T-helper 2 cell treated with Interferon-gamma antibody and Interleukin-4, amounts not matched to agents 100 ng/mL and 5 ng/mL, for 36 hours (primary cell): ENCODE data around the gene DDX24. TPM values are rescaled to one million over a fixed set of nuclear protein-coding genes. Genes with fewer than 3 reads are reported as not detected.

Experiments used
- intact Hi-C: fragments of 100-400 bp; cut with micrococcal nuclease; formaldehyde crosslinking; loops from one replicate; pipeline ENCODE4 v1.15.1; 2023
- total RNA-seq: library from RNA; stranded (reverse); gene quantifications from 2 replicates; pipeline ENCODE4 v1.2.3, GENCODE V29; 2022

Gene DDX24
- total RNA-seq, 1 donor from 2014 or later, result 192 TPM

DNA sequence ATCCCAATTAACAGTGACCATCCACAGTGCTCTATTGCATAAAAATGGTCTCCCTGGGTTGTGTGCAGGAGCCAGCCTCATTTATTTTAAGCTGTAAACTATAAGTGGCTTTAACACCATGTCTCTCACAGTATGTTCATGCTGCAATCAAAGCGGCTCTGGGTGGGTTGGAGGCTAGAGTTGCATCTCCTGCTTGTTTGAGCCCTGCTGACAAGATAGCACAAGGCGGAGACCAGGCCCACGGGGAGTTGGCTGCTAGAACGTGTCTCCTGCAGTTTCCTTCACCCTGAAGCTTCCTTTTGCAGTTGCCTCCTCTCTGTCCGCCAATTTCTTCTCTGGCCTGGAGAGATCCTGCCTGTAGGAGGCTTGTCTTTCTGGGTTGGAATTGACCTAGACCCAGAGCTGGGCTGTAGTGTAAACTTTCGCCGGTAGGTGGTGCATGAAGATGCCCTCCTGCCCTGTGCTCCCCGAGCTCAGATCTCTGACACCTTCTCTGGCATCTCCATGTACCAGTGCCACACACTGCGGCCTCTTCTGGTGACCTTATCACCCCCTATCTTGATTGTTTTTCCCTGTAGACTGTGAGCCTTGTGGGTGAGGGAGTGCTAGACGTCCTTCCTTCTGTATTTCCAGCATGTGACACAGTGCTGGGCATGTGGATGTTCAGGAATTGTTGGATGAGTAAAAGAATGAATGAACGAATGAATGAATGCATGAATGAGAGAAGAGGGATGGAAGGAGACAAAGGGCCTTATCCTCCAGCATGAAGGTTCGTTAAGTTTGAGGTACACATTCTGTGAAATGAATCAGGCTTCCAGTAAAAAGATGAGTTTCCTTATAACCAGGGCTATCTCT is 44.5 kb downstream of the DDX24 start:
- intact Hi-C loops, result loop anchor here (1.0 to 2.0 kb wide), 3 partner anchors 92 to 144 kb away; partner anchors contain the start of gene IFI27L2

DNA sequence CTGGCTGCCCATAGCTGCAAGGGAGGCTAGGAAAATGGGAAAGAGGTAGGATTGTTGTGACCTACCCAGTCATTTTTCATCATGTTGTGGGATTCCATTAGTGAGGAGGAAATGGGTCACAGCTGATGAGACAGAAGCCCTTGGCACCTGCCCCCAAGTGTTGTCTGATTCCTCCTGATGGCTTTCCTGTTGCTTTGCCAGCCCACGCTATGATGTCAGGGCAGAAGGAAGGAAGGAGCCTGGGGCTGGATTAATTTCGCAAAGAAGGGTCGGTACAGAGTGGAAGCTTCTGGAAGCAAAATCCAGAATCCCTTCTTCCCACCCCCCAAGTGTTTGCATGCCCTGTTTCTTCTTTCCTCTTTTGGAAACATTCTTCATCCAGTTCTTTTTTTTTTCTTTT is 46.1 kb downstream of the DDX24 start:
- intact Hi-C loops, result no loop called here

- intact Hi-C loops, result no loop called here
These were observed 49.1 kb downstream of the DDX24 start for GRCh38 chr14:94031883-94032279.

DNA sequence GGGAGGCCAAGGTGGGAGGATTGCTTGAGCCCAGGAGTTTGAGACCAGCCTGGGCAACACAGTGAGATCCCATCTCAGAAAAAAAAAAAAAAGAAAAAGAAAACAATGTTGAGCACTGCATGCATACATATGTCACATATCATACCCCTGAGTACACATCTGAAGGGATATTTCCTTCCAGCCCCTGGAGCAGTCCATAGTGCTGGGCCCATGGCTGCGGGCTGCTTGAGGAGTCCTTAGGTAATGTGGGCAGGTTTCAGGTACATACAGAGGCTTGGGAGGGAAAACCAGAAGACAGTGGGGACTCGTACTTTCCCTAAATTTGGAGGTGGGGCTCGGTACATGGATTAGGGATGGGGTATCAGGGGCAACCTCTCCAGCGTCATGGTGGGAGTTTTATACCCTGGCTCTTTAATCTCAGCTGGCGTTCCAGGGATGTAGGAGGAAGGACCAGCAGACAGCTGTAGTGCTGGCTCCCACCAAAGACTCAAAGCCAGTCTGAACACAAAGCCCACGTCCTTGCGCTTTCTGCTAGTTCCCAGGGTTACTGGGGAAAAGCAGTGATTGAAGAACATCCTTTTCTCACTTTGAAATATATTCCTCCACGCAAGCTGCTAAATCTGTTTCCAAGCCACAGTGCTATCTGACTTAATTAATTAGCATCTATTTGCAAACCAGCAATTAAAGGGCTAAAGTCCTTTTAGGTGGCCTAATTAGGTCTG is 49.7 kb downstream of the DDX24 start:
- intact Hi-C loops, result no loop called here

DNA sequence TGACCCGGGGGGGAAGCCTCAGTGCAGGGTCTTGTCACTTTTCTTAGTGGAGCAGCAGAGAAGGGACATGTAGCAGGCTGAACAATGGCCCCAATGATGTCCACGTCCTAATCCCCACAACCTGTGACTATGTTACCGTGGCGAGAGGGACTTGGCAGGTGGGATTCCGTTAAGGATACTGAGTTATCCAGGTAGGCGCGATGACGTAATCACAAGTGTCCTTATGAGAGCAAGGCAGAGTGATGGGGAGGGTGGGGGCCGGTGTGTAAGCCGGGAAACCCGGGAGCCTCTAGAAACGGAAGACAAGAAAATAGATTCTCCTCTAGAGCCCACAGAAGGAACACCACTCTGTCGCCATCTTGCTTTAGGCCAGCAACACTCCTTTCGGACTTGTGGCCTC is 50.4 kb downstream of the DDX24 start:
- intact Hi-C loops, result no loop called here

GRCh38 chr14:94029671-94030203 is 51.3 kb downstream of the DDX24 start:
- intact Hi-C loops, result loop anchor here (5.0 kb wide), 1 partner anchor 143 kb away; the partner anchor contains the start of gene PPP4R4

DNA sequence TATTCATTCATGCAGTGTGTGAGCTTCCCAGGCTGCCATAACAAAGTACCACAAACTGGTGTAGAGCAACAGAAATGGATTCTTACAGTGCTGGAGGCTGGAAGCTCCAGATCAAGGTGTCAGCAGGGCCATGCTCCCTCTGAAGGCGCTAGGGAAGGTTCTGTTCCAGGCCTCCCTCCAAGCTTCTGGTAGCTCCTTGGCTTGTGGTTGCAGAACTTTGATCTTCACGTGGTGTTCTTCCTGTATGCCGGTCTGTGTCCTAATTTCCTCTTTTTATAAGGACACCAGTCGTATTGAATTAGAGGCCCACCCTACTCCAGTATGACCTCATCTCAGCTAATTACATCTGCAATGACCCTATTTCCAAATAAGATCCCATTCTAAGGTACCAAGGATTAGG is 51.7 kb downstream of the DDX24 start:
- intact Hi-C loops, result loop anchor here (5.0 kb wide), 1 partner anchor 143 kb away; the partner anchor contains the start of gene PPP4R4

GRCh38 chr14:94028450-94028826 is 52.6 kb downstream of the DDX24 start:
- intact Hi-C loops, result loop anchor here (5.0 kb wide), 1 partner anchor 144 kb away; the partner anchor contains the start of gene PPP4R4

DNA sequence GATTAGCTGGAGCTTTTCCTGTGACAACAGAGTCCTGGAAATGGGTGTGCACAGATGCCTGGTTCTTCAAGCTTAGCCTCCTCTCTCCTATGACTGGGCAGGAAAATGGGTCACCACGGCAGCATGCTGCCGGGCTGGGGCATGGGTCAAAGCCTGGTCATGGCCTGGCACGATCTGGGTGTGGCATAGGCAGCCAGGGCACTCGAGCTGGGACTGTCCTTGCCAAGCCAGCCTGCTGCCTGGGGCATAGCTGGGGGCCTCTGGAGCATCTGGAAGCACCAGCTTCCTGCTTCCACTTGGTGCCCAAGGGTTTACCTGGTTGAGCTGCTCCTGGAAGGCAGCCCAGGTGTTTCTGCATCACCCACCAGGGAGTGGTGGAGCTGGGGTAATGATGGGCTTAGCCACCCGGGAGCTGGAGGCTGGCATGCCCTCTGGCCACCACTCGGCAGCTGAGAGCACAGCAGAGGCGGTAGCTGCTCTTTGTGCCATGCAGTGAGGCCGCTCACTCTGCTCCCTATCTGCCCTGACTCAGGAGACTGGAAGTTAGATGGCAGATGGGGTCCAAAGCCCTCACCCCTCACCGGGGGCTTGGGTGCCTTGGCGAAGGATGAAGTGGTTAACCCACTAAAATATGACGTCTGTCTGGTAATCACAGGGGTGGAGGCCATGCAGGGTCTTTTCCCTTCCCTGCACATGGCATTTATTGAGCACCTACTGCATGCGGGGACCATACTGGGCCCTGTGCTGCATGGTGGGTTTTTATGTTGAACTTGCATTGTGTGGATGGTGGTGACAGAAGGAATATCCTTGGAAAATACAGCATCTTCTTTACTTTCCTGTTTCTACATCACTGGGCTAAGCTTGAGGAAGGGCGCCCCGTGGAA is 53.2 kb downstream of the DDX24 start:
- intact Hi-C loops, result loop anchor here (2.0 to 5.0 kb wide), 3 partner anchors 15 to 144 kb away; partner anchors contain the start of genes DDX24, IFI27L1 and PPP4R4

- intact Hi-C loops, result loop anchor here (2.0 to 5.0 kb wide), 3 partner anchors 14 to 145 kb away; partner anchors contain the start of genes DDX24, IFI27L1 and PPP4R4
These were observed 54.0 kb downstream of the DDX24 start for GRCh38 chr14:94026889-94027469.

- intact Hi-C loops, result loop anchor here (2.0 to 5.0 kb wide), 3 partner anchors 14 to 146 kb away; partner anchors contain the start of genes DDX24, IFI27L1 and PPP4R4
These were observed 54.7 kb downstream of the DDX24 start, which contains the start of gene OTUB2 for GRCh38 chr14:94026173-94026888. TSS of gene OTUB2 (plus strand) at chr14:94026340. CDS start at chr14:94026538, 198 bp downstream.

- intact Hi-C loops, result loop anchor here (2.0 to 5.0 kb wide), 3 partner anchors 13 to 147 kb away; partner anchors contain the start of genes DDX24, IFI27L1 and PPP4R4
These were observed 55.3 kb downstream of the DDX24 start for GRCh38 chr14:94025720-94026119.

DNA sequence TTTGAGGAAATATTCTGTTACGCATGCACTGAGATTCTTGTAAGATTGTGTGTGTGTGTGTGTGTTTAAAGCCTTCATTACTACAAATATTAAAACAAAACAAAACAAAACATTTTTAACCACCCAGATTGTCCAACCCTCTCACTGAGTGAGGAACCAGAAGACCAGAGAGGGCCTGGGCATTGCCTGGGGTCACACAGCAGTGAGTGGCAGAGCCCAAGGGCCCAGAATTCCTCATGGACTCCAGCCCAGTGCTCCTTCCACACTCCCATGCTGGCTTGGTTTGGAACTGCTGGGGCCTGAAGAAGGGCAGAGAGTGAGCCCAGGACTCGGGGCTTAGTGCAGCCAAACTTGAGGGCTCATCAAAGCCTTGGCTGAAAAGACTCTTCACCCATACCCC is 56.5 kb downstream of the DDX24 start:
- intact Hi-C loops, result no loop called here

DNA sequence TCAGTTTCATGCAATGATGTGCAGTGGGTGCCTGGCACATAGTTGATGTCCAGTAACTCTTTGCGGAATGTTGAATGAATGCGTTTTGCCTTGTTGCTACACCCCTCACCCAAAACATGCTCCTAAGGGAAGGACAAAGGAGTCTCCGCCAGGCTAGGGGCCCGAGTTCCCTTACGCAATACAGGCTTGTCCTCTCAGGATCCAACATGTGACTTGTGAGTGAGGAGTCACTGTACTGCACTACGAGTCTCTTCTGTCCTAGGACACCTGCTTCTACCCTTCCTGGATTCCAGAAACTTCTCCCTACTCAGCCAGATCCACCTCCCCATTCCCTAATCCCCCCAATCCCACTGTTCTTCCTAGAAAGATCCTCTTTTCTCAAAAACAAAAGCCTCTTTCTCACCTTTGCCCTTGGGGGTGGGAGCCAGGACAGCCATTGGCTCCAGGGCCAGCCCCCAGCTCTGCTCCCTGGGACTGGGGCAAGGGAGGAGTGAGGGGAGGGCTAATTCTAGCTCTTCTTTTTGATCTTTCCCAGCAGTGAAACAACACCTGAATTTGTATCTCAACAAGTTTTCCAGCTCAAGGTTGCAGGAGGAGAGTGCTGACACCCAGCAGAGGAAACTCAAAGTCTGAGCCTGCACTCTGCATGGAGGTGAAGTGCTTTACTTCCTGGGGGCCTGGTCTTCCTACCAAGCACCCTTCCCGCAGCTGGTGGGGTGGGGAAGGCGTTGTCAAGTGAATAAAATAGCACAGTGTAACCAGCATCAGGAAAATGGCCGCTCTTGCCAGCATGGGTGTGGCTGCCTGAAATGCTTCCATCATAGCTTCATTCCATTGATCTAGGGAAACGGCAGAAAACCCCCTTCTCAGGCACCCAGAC is 58.2 kb downstream of the DDX24 start:
- intact Hi-C loops, result no loop called here

GRCh38 chr14:94021416-94022157 is 59.4 kb downstream of the DDX24 start:
- intact Hi-C loops, result loop anchor here (2.0 kb wide), 1 partner anchor 43 kb away; no protein-coding TSS in a partner anchor

DNA sequence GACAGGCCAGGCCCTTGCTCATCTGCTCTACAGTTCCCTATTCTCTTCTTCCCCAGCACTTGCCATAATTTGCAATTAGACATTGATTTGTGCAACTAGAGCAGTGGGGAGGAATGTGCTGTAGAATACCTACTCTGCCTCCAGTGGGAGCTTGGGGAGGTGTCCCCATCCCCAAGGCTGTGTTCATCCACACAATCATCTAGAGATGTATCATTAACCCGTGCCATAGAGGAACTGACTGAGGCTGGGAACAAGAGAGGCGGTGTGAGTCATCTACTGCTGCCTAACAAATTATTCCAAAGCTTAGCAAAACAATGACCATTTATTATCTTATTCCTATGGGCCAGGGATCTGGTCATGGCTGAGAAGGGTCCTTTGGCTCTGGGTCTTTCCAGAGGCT is 60.0 kb downstream of the DDX24 start:
- intact Hi-C loops, result loop anchor here (2.0 kb wide), 1 partner anchor 42 kb away; no protein-coding TSS in a partner anchor

- intact Hi-C loops, result loop anchor here (2.0 kb wide), 1 partner anchor 41 kb away; no protein-coding TSS in a partner anchor
These were observed 60.7 kb downstream of the DDX24 start for GRCh38 chr14:94020267-94020666.
